ENCODE data around the gene VWA5B1.
A peak's percentile ranks its signal among the peaks of the same experiment; 100 is the strongest.

VWA5B1 gene

DNA sequence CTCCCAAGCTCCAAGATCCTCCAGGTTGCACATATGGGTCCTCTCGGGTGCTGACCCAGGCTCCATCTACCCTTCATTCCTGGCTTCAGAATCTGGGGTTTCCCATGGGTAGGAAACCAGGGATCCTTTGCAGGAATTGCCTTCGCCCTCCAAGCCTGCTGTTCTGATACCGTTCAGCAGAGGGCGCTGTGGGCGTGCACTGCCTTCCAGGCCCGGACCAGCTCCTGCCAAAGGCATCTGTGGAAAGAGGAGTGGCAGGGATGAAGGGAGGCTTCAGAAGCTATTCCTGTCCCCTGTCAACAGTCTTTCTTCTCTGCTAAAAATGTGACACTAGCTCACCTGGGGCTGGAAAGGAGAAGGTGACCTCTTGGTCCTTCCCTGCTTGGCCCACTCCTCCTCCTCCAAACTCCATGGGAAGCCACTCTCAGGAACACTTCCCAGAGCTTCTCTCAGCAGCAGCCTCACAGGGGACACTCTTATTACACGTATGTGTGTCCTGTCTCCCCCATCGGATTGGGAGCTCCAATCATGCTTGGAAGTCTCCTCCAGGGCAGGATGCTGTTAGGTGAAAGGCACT lies 71.2 kb downstream of the VWA5B1 start:
- H3K23ac ChIP-seq (ENCODE audit: low read length), result no peak overlapping the region
- H3K18ac ChIP-seq (ENCODE audit: low read length), result no peak overlapping the region
- no peak overlapping the region for H3K27ac ChIP-seq (ENCODE audit: low read depth, low read length)
- no CpG with 5 or more reads among the region's 8 CpGs for WGBS (ENCODE audit: extremely low coverage, insufficient coverage, low lambda C conversion rate)
- no peak overlapping the region for H3K4me2 ChIP-seq (ENCODE audit: low read length)
- no peak overlapping the region for H3K9ac ChIP-seq (ENCODE audit: low read length)
- no peak overlapping the region for H3K4me3 ChIP-seq (ENCODE audit: low read length)
- H4K5ac ChIP-seq (ENCODE audit: low read length), result no peak overlapping the region
- no peak overlapping the region for H3K56ac ChIP-seq (ENCODE audit: low read length)
- H3K27me3 ChIP-seq (ENCODE audit: insufficient read depth, low read length, poor library complexity), result peaks cover 20% of the 10 kb centered on the region
- H2BK15ac ChIP-seq (replicated peaks; ENCODE audit: low read depth), result no peak overlapping the region
- peak; percentile 71 for DNase-seq
- no peaks in the 10 kb centered on the region for H3K4me1 ChIP-seq (ENCODE audit: control insufficient read depth, low read depth, low read length)
- no peak overlapping the region for H4K8ac ChIP-seq (ENCODE audit: low read depth, low read length)
- H2AK5ac ChIP-seq (ENCODE audit: low read length), result no peak overlapping the region
- H2BK120ac ChIP-seq (ENCODE audit: low read depth, low read length), result no peak overlapping the region
- no peak overlapping the region for H3K4ac ChIP-seq (ENCODE audit: low read depth, low read length)
- no peaks in the 10 kb centered on the region for H3K79me2 ChIP-seq (ENCODE audit: control insufficient read depth, insufficient read depth, low read length)
- no peaks in the 10 kb centered on the region for H3K36me3 ChIP-seq (ENCODE audit: control insufficient read depth, insufficient read depth, low read length)
- H2BK5ac ChIP-seq (ENCODE audit: low read length), result no peak overlapping the region
- H3K79me1 ChIP-seq (ENCODE audit: low read length), result no peaks in the 10 kb centered on the region

DNA sequence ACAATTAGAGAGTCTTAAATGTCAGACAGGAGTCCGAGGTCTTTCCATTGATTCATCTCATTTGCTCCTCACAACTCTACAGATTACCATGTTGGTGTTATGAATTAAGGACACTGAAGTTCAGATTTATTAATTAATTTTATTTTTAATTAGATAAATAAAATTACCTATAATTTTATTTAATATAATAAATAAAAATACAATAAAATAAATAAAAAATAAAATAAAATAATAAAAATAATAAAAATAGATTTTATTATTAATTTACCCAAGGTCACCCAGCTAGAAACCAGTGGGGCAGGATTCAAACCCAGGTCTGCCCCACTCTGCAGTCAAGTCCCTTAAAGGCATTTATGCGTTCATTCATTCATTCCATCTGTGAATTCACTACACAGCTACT lies 72.2 kb downstream of the VWA5B1 start:
- Histone ChIP-seq H3K79me2 (ENCODE audit: control insufficient read depth, insufficient read depth, low read length) (no peaks in the 10 kb centered on the region), H2BK5ac (ENCODE audit: low read length) (no peak overlapping the region), H2BK15ac (replicated peaks; ENCODE audit: low read depth) (no peak overlapping the region), H3K4ac (ENCODE audit: low read depth, low read length) (no peak overlapping the region), H3K18ac (ENCODE audit: low read length) (no peak overlapping the region), H3K27ac (ENCODE audit: low read depth, low read length) (no peak overlapping the region), H3K56ac (ENCODE audit: low read length) (no peak overlapping the region), H3K4me3 (ENCODE audit: low read length) (no peak overlapping the region), H4K8ac (ENCODE audit: low read depth, low read length) (no peak overlapping the region), H3K4me1 (ENCODE audit: control insufficient read depth, low read depth, low read length) (no peaks in the 10 kb centered on the region), H3K36me3 (ENCODE audit: control insufficient read depth, insufficient read depth, low read length) (no peaks in the 10 kb centered on the region), H3K79me1 (ENCODE audit: low read length) (no peaks in the 10 kb centered on the region), H4K5ac (ENCODE audit: low read length) (no peak overlapping the region), H2AK5ac (ENCODE audit: low read length) (no peak overlapping the region), H2BK120ac (ENCODE audit: low read depth, low read length) (no peak overlapping the region), H3K9ac (ENCODE audit: low read length) (no peak overlapping the region), H3K4me2 (ENCODE audit: low read length) (no peak overlapping the region), H3K23ac (ENCODE audit: low read length) (no peak overlapping the region), H3K27me3 (ENCODE audit: insufficient read depth, low read length, poor library complexity) (peaks cover 21% of the 10 kb centered on the region)
- no CpG with 5 or more reads among the region's 2 CpGs for WGBS (ENCODE audit: extremely low coverage, insufficient coverage, low lambda C conversion rate)
- DNase-seq, result no peak

DNA sequence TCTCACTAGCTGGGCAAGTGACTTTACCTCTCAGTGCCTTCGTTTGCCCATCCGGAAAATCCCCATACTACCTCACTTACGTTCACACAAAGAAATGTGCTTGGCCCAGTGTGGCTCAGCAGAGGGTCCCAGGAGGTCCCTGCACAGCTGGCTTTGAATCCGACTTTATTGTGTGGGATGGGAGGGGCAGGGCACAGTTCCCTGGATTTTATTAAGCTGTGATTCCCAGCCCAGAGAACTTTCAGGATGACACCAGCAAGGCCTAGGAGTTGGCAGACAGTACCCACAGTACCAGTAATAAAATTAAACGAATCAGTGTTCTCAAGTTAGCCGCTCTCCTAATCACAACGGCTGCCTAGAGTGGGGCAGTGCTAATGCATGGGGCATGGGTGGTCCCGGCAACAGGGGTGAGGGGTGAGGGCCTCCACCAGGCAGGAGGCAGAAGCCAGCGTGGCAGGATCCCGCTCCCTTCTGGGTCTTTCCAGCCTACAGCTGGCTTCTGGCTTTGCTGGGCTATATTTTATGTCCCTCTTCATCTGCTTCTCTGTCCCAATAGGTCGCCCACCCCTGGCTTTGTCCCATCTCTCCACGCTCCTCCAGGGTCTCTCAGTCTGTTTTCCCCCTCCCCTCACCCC lies 74.9 kb downstream of the VWA5B1 start:
- Histone ChIP-seq H3K4me1 (ENCODE audit: control insufficient read depth, low read depth, low read length) (no peaks in the 10 kb centered on the region), H3K23ac (ENCODE audit: low read length) (no peak overlapping the region), H3K36me3 (ENCODE audit: control insufficient read depth, insufficient read depth, low read length) (no peaks in the 10 kb centered on the region), H3K4me3 (ENCODE audit: low read length) (no peak overlapping the region), H2AK5ac (ENCODE audit: low read length) (no peak overlapping the region), H3K79me2 (ENCODE audit: control insufficient read depth, insufficient read depth, low read length) (no peaks in the 10 kb centered on the region), H3K18ac (ENCODE audit: low read length) (no peak overlapping the region), H3K79me1 (ENCODE audit: low read length) (no peaks in the 10 kb centered on the region), H3K4me2 (ENCODE audit: low read length) (no peak overlapping the region), H3K9ac (ENCODE audit: low read length) (no peak overlapping the region), H3K4ac (ENCODE audit: low read depth, low read length) (no peak overlapping the region), H3K27ac (ENCODE audit: low read depth, low read length) (no peak overlapping the region), H3K56ac (ENCODE audit: low read length) (no peak overlapping the region), H3K27me3 (ENCODE audit: insufficient read depth, low read length, poor library complexity) (peaks cover 25% of the 10 kb centered on the region), H4K8ac (ENCODE audit: low read depth, low read length) (no peak overlapping the region), H2BK120ac (ENCODE audit: low read depth, low read length) (no peak overlapping the region), H2BK5ac (ENCODE audit: low read length) (no peak overlapping the region), H4K5ac (ENCODE audit: low read length) (no peak overlapping the region), H2BK15ac (replicated peaks; ENCODE audit: low read depth) (no peak overlapping the region)
- DNase-seq, result no peak
- no CpG with 5 or more reads among the region's 12 CpGs for WGBS (ENCODE audit: extremely low coverage, insufficient coverage, low lambda C conversion rate)

DNA sequence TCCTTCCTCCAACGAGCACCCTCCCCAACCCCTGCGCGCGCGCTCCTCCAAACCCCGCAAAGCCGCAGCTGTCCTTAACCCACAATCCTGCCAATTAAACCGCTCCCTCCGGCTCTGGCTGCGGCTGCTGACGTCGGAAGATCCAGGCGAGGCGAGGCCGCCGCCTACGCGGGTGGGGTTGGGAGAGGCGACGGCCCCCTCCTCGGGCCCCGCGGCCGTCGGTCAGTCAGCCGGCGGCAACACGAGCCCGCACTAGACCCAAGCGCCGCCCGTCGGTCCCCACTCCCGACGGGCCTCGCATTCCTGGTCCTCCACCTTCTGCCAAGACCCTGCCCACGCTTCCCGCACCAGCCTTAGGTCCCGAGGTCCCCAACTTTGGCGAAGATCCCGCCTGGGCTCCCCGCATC lies 75.4 kb downstream of the VWA5B1 start:
- WGBS (ENCODE audit: extremely low coverage, insufficient coverage, low lambda C conversion rate), result no CpG with 5 or more reads among the region's 42 CpGs
- DNase-seq, result no peak
- no peak overlapping the region for H4K5ac ChIP-seq (ENCODE audit: low read length)
- H3K27ac ChIP-seq (ENCODE audit: low read depth, low read length), result no peak overlapping the region
- no peak overlapping the region for H2AK5ac ChIP-seq (ENCODE audit: low read length)
- H3K56ac ChIP-seq (ENCODE audit: low read length), result peak overlapping the region; percentile 42
- no peak overlapping the region for H3K4ac ChIP-seq (ENCODE audit: low read depth, low read length)
- no peaks in the 10 kb centered on the region for H3K79me2 ChIP-seq (ENCODE audit: control insufficient read depth, insufficient read depth, low read length)
- no peak overlapping the region for H3K4me3 ChIP-seq (ENCODE audit: low read length)
- no peak overlapping the region for H3K23ac ChIP-seq (ENCODE audit: low read length)
- peaks cover 25% of the 10 kb centered on the region for H3K27me3 ChIP-seq (ENCODE audit: insufficient read depth, low read length, poor library complexity)
- no peaks in the 10 kb centered on the region for H3K4me1 ChIP-seq (ENCODE audit: control insufficient read depth, low read depth, low read length)
- no peaks in the 10 kb centered on the region for H3K36me3 ChIP-seq (ENCODE audit: control insufficient read depth, insufficient read depth, low read length)
- no peak overlapping the region for H2BK15ac ChIP-seq (replicated peaks; ENCODE audit: low read depth)
- no peak overlapping the region for H2BK120ac ChIP-seq (ENCODE audit: low read depth, low read length)
- H3K79me1 ChIP-seq (ENCODE audit: low read length), result no peaks in the 10 kb centered on the region
- no peak overlapping the region for H2BK5ac ChIP-seq (ENCODE audit: low read length)
- peak overlapping the region; percentile 54 for H3K4me2 ChIP-seq (ENCODE audit: low read length)
- no peak overlapping the region for H3K9ac ChIP-seq (ENCODE audit: low read length)
- no peak overlapping the region for H4K8ac ChIP-seq (ENCODE audit: low read depth, low read length)
- no peak overlapping the region for H3K18ac ChIP-seq (ENCODE audit: low read length)

DNA sequence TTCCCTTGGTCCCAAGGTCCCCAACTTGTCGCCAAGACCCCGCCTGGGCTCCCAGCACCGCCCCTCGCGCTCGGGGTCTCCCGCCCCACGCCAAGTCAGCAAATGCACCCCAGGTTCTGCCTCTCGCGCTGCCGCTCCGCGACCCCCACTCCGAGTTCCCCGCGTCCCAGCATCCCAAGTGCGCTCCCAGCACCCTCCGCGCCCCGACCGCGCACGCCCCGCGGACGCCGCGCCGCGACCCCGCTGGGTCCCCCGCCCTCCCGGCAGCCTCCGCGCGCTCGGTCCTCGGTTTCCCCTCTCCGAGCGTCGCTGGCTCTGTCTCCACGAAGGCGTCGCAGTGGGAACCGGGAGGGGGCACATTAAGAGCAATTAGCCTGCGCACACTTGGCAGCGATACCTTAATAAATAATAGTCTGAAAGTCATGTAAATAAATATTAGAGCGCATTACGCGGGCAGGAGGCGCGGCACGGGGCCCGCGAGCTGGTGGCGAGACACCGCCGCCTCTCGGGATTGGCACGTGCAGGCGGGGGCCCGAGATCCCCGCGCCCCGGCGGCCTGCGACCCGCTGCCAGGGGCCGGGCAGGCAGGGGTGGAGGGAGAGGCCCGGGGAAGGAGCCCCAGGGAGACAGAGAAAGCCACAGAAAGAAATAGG lies 75.9 kb downstream of the VWA5B1 start:
- H3K18ac ChIP-seq (ENCODE audit: low read length), result no peak overlapping the region
- no peak overlapping the region for H2BK15ac ChIP-seq (replicated peaks; ENCODE audit: low read depth)
- WGBS (ENCODE audit: extremely low coverage, insufficient coverage, low lambda C conversion rate), result no CpG with 5 or more reads among the region's 70 CpGs
- H4K5ac ChIP-seq (ENCODE audit: low read length), result no peak overlapping the region
- no peak overlapping the region for H2AK5ac ChIP-seq (ENCODE audit: low read length)
- no peak overlapping the region for H3K23ac ChIP-seq (ENCODE audit: low read length)
- no peak overlapping the region for H3K27ac ChIP-seq (ENCODE audit: low read depth, low read length)
- H3K4ac ChIP-seq (ENCODE audit: low read depth, low read length), result no peak overlapping the region
- no peaks in the 10 kb centered on the region for H3K4me1 ChIP-seq (ENCODE audit: control insufficient read depth, low read depth, low read length)
- no peak overlapping the region for H4K8ac ChIP-seq (ENCODE audit: low read depth, low read length)
- peaks cover 25% of the 10 kb centered on the region for H3K27me3 ChIP-seq (ENCODE audit: insufficient read depth, low read length, poor library complexity)
- H3K79me1 ChIP-seq (ENCODE audit: low read length), result no peaks in the 10 kb centered on the region
- no peaks in the 10 kb centered on the region for H3K79me2 ChIP-seq (ENCODE audit: control insufficient read depth, insufficient read depth, low read length)
- peak overlapping the region; percentile 42 for H3K56ac ChIP-seq (ENCODE audit: low read length)
- H2BK5ac ChIP-seq (ENCODE audit: low read length), result no peak overlapping the region
- DNase-seq, result no peak
- peak overlapping the region; percentile 44 for H3K9ac ChIP-seq (ENCODE audit: low read length)
- H3K4me3 ChIP-seq (ENCODE audit: low read length), result no peak overlapping the region
- peak overlapping the region; percentile 54 for H3K4me2 ChIP-seq (ENCODE audit: low read length)
- H3K36me3 ChIP-seq (ENCODE audit: control insufficient read depth, insufficient read depth, low read length), result no peaks in the 10 kb centered on the region
- no peak overlapping the region for H2BK120ac ChIP-seq (ENCODE audit: low read depth, low read length)
